NCI-H2081 (cell line): ENCODE measurements around the gene ARPP19.
"Not testable (repeated sequence)": the region's sequence is repeated elsewhere in the genome, so short reads cannot be mapped to it uniquely, and the experiment has no call there.

Source experiments
- DNase-seq, 2 experiments: peaks; one replicate each; lab custom pipeline; 2025; lab: John Stamatoyannopoulos, UW

ARPP19 gene

DNA sequence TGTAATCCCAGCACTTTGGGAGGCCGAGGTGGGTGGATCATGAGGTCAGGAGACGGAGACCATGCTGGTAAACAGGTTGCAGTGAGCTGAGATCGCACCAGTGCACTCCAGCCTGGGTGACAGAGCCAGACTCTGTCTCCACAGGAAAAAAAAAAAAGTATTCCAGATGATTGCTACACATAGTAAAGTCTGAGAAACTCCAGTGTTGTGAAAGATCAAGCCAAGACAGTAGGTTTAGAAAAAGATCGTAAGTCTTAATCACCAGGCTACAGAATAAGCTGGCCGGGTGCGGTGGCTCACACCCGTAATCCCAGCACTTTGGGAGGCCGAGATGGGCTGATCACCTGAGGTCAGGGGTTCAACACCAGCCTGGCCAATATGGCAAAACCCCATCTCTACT is 56.0 kb downstream of the ARPP19 start:
- not testable (repeated sequence) for DNase-seq

DNA sequence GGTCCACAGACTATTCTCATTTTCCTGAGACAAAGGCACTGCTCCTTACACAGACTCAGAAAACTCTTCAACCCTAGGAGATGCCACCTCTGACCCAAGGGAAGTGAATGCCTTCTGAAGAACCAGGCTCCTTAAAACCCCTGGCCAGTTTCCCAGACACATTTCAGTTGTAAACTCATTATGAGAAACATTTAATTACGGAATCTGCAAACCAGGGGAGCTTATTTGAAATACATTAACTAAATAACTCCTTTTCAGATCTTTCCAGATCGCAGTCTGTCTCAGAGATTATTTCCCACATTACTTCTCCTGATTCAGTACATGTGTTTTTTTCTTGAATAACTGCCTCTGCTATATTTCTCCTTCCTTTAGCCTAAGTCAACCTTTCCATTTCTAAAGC is 57.7 kb downstream of the ARPP19 start:
- no peak for DNase-seq

DNA sequence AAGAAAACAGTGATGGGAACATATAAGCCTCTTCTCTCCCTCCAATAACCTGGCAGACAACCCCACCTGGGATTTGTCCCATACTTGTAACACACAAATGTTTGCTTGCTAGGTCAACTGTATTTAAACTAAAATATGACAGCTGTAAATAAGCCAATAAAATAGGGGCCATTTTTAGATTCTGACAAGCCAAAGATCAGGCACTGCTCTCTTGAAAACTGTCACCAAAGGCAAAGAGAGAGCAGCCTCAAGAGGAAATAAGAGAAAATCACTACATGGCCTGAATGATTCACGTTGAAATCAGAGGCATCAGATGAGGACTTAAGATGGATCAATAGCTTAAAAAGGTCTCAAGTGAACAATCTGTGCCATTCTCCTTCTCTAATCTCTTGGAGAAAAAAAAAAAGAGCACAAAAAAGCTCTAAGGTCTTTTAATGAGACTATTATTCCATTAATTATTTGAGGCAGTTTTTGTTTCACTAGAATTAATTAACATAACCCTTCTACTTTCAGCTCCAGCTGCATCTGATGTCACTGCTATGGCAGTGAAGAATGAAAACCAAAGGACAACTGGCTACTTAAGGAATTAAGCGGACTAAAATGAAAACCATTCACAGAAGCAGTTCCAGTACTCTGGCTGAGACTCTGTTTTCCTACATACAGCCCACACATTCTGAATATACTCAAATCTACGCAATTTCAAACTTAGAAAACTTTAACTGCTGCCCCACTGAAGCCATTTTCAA is 59.2 kb downstream of the ARPP19 start:
- no peak for DNase-seq

DNA sequence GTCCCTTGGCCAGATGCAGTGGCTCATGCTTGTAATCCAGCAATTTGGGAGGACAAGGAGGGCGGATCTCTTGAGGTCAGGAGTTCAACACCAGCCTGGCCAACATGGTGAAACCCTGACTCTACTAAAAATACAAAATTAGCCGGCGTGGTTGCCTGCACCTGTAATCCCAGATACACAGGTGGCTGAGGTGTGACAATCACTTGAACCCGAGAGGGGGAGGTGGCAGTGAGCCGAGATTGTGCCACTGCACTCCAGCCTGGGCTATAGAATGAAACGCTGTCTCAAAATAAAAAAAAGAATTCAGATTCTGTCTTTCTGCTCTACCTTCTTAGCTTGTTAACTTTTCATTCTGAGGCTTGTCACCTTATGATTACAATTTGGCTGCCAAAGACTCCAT is 62.3 kb downstream of the ARPP19 start:
- no peak for DNase-seq

DNA sequence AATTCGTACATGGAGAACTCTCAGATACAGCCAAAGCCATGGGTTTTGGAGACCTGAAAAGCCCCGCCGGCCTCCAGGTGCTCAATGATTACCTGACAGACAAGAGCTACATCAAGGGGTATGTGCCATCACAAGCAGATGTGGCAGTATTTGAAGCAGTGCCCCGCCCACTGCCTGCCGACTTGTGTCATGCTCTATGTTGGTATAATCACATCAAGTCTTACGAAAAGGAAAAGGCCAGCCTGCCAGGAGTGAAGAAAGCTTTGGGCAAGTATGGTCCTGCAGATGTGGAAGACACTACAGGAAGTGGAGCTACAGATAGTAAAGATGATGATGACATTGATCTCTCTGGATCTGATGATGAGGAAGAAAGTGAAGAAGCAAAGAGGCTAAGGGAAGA is 63.7 kb downstream of the ARPP19 start:
- DNase-seq, result no peak

DNA sequence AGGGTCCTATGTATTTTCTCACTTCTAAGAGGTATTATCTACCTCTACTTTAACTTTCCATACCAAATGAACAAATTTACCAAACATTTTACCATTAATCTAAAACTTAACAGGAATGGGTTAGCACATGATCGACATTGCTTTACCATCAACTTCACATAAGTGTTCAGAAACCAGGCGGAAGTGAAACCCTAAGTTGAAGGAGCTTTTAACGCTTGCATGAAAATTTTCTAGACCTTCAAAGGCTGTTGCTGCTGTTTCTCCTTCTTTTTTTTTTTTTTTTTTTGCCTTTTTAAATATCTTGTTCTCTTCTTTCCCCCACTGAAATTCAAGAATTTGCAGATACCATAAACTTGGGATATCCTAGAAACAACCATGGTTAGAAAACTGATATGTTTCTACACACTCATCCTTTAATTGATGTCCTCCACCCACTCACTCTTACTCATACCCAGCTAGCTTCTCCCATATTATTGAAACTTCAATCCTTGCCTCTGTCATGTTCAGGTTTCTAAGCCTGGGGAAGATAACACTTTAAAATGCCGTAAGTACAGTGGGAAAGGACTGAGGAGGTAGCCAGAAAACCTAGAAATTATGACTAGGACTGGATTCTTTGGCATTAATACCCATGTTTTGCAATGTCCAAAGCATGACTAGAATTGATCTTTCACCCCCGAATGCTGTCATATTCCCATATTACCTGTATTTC is 64.9 kb downstream of the ARPP19 start:
- DNase-seq, result no peak

DNA sequence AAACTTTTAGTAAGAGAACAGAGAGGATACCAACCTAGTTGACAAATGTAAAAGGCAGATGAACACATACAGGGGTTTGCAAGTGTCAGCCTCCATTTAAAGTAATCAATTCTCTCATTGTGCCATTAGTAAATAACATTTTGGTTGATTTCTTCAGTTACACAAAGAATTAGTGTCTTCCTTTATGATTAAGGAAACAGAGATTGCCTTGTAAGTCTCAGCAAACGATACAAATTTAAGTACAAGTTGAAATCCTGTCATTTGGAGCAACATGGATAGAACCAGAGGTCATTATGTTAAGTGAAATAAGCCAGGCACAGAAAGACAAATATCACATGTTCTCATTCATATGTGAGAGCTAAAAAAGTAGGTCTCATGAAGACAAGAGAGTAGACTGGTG is 66.2 kb downstream of the ARPP19 start:
- no peak for DNase-seq

DNA sequence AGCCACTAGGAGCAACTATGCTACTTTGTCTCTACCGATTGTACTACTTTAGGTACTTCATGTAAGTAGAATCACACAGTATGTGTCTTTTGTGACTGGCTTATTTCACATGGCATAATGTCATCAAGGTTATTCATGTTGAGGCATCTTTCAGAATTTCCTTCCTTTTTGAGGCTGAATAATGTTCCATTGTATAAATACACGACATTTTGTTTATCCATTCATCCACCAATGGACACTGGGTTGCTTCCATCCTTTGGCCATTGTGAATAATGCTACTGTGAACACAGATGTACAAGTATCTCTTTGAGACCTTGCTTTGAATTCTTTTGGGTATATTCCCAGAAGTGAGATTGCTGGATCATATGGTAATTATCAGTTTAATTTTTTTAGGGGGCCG is 69.3 kb downstream of the ARPP19 start:
- DNase-seq, result no peak

DNA sequence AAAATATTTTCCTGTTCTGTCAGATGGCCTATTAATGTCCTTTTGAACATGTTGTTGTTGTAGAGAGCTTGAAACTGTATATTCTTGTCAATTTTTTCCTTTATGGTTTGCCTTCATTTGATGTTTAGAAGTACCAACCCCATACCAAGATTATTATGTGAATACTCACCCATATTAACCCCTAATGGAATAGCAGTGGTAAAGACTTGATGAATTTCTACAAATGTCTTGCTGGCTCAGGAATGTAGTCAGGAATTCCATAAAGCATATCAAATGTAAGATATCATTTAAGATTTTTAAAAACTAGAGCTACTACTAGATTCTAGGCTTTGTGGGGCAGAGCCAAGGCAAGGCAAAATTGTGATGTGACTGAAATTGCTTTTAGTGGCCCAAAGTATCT is 70.1 kb downstream of the ARPP19 start:
- no peak for DNase-seq
